Activated CD8-positive, alpha-beta memory T cell treated with anti-CD3 and anti-CD28 coated beads, Interleukin-2, amount 50 U/mL, for 48 hours (primary cell): Measurements from ENCODE around the gene ORMDL2.
"Not testable (repeated sequence)": the region's sequence is repeated elsewhere in the genome, so short reads cannot be mapped to it uniquely, and the experiment has no call there.

ENCODE experiments used
- DNase-seq: peaks from one replicate; pipeline ENCODE4 v3.0.0-alpha.2; 2020

Gene ORMDL2

GRCh38 chr12:55861871-55862270 is 44.0 kb downstream of the ORMDL2 start:
- DNase-seq, result no peak

GRCh38 chr12:55862286-55862685 is 44.4 kb downstream of the ORMDL2 start:
- no peak for DNase-seq

GRCh38 chr12:55862931-55863330 is 45.1 kb downstream of the ORMDL2 start:
- DNase-seq, result not testable (repeated sequence)

- no peak for DNase-seq
These were observed 47.5 kb downstream of the ORMDL2 start for GRCh38 chr12:55865327-55865726.

DNA sequence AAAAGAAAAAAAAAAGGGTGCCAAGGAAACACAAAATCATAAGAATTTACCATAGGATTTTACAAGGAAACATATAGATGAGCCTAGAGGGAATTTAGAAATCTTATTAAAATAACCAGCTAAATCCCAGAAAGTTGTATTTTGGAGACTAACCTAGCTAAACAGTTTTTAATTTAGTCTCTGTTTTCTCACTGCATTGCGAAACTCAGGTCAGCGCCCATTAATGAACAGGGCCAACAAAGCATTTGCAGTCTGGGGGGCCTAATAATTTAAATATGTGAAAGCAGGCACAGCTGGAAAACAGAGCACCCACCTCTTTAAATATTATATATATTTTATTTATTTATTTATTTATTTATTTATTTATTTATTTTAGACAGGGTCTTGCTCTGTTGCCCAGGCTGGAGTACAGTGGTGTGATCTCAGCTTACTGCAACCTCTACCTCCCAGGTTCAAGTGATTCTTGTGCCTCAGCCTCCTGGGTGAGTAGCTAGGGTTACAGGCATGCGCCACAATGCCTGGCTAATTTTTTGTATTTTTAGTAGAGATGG is 48.7 kb downstream of the ORMDL2 start:
- DNase-seq, result not testable (repeated sequence)
